Osteoblast (primary cell): ENCODE measurements around the gene ATP6V1B1. TPM values are rescaled to one million over a fixed set of nuclear protein-coding genes. Genes with fewer than 3 reads are reported as not detected.

ENCODE experiments used
- DNase-seq: peaks from one replicate; pipeline ENCODE4 v3.0.0; 2011; ENCODE audit warnings: low spot score, mixed read lengths; ENCODE audit not compliant: insufficient read length; ENCODE audit errors: missing footprints
- H2AFZ ChIP-seq: 2 replicates; pipeline ENCODE4 v1.6.0; 2011; ENCODE audit warnings: mild to moderate bottlenecking, low read length
- H3K27ac ChIP-seq: 2 replicates; pipeline ENCODE4 v1.5.1; 2011; ENCODE audit warnings: mild to moderate bottlenecking, low read depth, low read length, moderate library complexity
- H3K27me3 ChIP-seq: 2 replicates; pipeline ENCODE4 v1.6.0; 2012; ENCODE audit warnings: mild to moderate bottlenecking, control low read depth, inconsistent platforms, low read length, moderate library complexity; ENCODE audit not compliant: insufficient read depth
- H3K36me3 ChIP-seq: 2 replicates; pipeline ENCODE4 v1.5.1; 2011; ENCODE audit warnings: mild to moderate bottlenecking, low read length, control low read depth, moderate library complexity; ENCODE audit not compliant: insufficient read depth
- H3K4me1 ChIP-seq: 2 replicates; pipeline ENCODE4 v1.5.1; 2011; ENCODE audit warnings: mild to moderate bottlenecking, low read length, control low read depth, moderate library complexity; ENCODE audit not compliant: insufficient read depth
- H3K4me2 ChIP-seq: 2 replicates; pipeline ENCODE4 v1.6.0; 2011; ENCODE audit warnings: mild to moderate bottlenecking, low read length; ENCODE audit not compliant: insufficient read depth
- H3K4me3 ChIP-seq: fragments of 200-600 bp; sonication (generic); 3 replicates; pipeline ENCODE4 v1.5.1; 2012; ENCODE audit warnings: mild to moderate bottlenecking, low read length, inconsistent platforms; ENCODE audit not compliant: insufficient read depth
- H3K79me2 ChIP-seq: 2 replicates; pipeline ENCODE4 v1.6.0; 2012; ENCODE audit warnings: mild to moderate bottlenecking, low read length, control low read depth, inconsistent platforms; ENCODE audit not compliant: insufficient read depth
- H3K9me3 ChIP-seq: 2 replicates; pipeline ENCODE4 v1.5.1; 2011; ENCODE audit warnings: low read depth, low read length, control low read depth
- H4K20me1 ChIP-seq: 2 replicates; pipeline ENCODE4 v1.6.0; 2012; ENCODE audit warnings: mild to moderate bottlenecking, low read length, control low read depth; ENCODE audit not compliant: insufficient read depth
- total RNA-seq: library from RNA; depleted of rRNA; stranded (reverse); fragments of >200 nt; gene quantifications from 2 replicates; pipeline ENCODE4 v1.2.3, GENCODE V29; 2012
- TF ChIP-seq, protein P1 (sequence below): IDR thresholded peaks from 2 replicates; pipeline ENCODE4 v1.5.1; 2011; ENCODE audit warnings: mild to moderate bottlenecking, low read depth, low read length, moderate library complexity; ENCODE audit errors: extremely low read depth

ATP6V1B1 gene
- total RNA-seq, 1 donor = 2.5 TPM

DNA sequence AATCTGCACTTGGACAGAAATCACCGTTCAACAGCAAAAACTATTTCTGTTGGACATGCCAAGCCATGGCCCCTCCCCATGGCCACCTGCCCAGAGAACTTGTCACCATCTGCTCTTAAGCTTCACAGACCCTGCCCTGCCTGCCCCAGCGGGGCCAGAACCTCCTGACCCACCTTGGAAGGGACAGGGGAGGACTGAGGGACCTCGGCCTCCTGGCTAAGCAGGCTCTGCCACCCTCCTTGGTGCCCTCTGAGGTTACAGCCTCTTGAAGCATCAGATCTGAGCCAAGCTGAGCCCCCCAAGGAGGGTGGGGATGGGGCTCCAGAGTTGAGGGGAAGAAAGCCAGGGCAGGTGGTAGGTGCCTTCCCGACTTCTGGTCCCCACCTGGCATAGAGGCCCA lies 52.5 kb downstream of the ATP6V1B1 start:
- peaks cover 3% of the 10 kb centered on the region for H3K4me1 ChIP-seq
- peaks cover 25% of the 10 kb centered on the region for H3K79me2 ChIP-seq
- DNase-seq = peak; percentile 27
- peaks cover 57% of the 10 kb centered on the region for H3K36me3 ChIP-seq
- no peak overlapping the region for H3K27ac ChIP-seq
- no peaks in the 10 kb centered on the region for H3K27me3 ChIP-seq
- no peak overlapping the region for H3K4me3 ChIP-seq
- TF ChIP-seq, protein P1, sequence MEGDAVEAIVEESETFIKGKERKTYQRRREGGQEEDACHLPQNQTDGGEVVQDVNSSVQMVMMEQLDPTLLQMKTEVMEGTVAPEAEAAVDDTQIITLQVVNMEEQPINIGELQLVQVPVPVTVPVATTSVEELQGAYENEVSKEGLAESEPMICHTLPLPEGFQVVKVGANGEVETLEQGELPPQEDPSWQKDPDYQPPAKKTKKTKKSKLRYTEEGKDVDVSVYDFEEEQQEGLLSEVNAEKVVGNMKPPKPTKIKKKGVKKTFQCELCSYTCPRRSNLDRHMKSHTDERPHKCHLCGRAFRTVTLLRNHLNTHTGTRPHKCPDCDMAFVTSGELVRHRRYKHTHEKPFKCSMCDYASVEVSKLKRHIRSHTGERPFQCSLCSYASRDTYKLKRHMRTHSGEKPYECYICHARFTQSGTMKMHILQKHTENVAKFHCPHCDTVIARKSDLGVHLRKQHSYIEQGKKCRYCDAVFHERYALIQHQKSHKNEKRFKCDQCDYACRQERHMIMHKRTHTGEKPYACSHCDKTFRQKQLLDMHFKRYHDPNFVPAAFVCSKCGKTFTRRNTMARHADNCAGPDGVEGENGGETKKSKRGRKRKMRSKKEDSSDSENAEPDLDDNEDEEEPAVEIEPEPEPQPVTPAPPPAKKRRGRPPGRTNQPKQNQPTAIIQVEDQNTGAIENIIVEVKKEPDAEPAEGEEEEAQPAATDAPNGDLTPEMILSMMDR = no peak
- H3K9me3 ChIP-seq = no peaks in the 10 kb centered on the region
- no peak overlapping the region for H3K4me2 ChIP-seq
- H2AFZ ChIP-seq = no peak overlapping the region
- H4K20me1 ChIP-seq = peaks cover 14% of the 10 kb centered on the region

DNA sequence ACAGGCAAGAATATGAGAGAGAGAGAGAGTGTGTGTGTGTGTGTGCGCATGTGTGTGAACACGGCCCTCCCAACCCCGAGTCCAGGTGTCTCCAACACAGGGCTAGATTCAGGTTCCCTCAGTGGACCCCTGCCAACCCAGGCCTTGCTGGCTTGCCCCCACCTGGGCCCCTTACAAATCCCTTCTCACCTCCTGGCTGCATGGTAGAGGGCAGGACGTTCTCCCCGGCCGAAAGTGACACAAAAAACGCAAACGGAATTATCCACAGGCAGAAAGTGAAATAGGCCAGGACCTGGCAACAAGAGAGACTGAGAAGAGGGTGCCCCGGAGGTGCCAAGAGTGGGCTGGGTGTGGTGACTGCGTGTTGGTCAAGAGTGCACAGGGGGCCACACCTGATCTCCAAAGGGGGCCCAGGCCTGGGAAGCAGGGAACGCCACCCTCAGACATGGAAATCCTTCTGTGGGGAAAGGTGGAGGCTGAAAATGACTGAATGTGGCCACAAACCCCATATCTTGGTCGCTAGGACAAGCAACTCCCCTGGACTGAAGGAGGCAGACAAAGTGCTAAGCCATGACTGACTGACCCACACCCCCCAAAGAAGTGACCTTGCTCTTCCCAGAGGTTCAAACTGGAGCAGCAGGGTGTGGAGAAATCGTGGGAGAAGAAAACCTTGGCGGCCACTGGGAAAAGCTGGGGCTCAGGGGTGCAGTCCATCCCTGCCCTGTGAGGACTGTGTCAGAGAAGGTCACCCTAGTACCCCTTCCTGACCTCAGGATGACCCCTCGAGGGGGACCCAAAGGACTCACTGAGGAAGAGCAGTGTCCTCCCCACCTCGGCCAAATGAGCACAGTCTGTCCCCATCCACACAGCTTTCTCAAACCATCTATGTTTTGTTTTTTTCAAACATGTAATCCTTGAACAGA lies 53.3 kb downstream of the ATP6V1B1 start:
- TF ChIP-seq, protein P1 = no peak
- peaks cover 57% of the 10 kb centered on the region for H3K36me3 ChIP-seq

DNA sequence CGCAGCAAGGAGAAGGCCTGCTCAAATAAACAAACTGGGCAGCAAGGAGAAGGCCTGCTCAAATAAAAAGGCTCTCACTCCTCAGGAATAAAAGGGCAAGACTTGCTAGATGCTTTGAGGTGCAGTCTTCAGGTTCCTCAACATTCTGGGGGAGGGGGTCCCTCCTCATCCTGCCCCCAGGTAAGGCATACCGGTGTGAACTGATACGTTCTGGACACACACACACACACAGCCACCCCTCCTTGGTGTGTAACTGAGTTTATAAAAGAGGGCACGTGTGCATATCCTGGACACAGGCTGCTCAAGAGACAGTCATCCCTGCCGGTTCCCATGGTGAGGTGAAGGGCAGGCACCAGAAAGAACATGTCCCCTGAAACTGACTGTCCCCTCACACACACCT lies 54.5 kb downstream of the ATP6V1B1 start:
- Histone ChIP-seq H4K20me1 (peaks cover 24% of the 10 kb centered on the region), H3K36me3 (peaks cover 57% of the 10 kb centered on the region)

More for the DNA sequence above, 53.3 kb downstream of the ATP6V1B1 start:
- H2AFZ ChIP-seq = no peak overlapping the region
- DNase-seq = peak; percentile 27
- H3K27ac ChIP-seq = no peak overlapping the region
- peaks cover 22% of the 10 kb centered on the region for H4K20me1 ChIP-seq
- H3K79me2 ChIP-seq = peaks cover 33% of the 10 kb centered on the region
- H3K4me3 ChIP-seq = no peak overlapping the region
- H3K9me3 ChIP-seq = no peaks in the 10 kb centered on the region
- peaks cover 11% of the 10 kb centered on the region for H3K4me1 ChIP-seq
- H3K27me3 ChIP-seq = no peaks in the 10 kb centered on the region
- no peak overlapping the region for H3K4me2 ChIP-seq

DNA sequence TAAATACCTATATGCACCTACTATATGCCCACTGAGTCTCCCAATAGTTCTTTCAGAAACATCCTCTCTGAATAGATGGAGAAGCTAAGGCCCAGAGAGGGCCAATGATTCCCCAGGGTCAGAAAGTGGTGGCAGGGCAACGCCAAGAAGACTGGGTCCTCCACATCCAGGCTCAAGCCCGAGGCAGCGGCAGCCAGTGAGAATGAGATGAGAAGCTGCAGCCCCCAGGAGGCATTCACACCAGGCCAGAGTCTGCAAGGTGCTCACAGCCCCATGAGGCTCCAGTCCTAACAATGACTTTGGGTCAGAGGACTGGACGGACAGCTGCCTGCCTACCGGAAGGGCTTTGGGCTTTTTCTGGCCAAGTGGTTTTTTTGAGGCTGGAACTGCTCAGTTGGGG lies 55.4 kb downstream of the ATP6V1B1 start:
- no peak overlapping the region for H3K27ac ChIP-seq
- no peaks in the 10 kb centered on the region for H3K9me3 ChIP-seq
- no peaks in the 10 kb centered on the region for H3K27me3 ChIP-seq
- peaks cover 22% of the 10 kb centered on the region for H4K20me1 ChIP-seq
- peak; percentile 17 for DNase-seq
- peaks cover 54% of the 10 kb centered on the region for H3K36me3 ChIP-seq
- TF ChIP-seq, protein P1 = no peak
- H3K4me3 ChIP-seq = no peak overlapping the region
- H3K79me2 ChIP-seq = peaks cover 40% of the 10 kb centered on the region
- no peak overlapping the region for H3K4me2 ChIP-seq
- peaks cover 22% of the 10 kb centered on the region for H3K4me1 ChIP-seq
- no peak overlapping the region for H2AFZ ChIP-seq

More for the DNA sequence above, 54.5 kb downstream of the ATP6V1B1 start:
- no peak overlapping the region for H3K4me3 ChIP-seq
- no peaks in the 10 kb centered on the region for H3K9me3 ChIP-seq
- H3K4me1 ChIP-seq = peaks cover 18% of the 10 kb centered on the region
- no peak overlapping the region for H3K27ac ChIP-seq
- H3K27me3 ChIP-seq = no peaks in the 10 kb centered on the region
- peaks cover 40% of the 10 kb centered on the region for H3K79me2 ChIP-seq
- peak; percentile 14 for DNase-seq
- TF ChIP-seq, protein P1 = no peak
- no peak overlapping the region for H2AFZ ChIP-seq
- no peak overlapping the region for H3K4me2 ChIP-seq
